Measurements from ENCODE around the gene TMEM115.

DNA sequence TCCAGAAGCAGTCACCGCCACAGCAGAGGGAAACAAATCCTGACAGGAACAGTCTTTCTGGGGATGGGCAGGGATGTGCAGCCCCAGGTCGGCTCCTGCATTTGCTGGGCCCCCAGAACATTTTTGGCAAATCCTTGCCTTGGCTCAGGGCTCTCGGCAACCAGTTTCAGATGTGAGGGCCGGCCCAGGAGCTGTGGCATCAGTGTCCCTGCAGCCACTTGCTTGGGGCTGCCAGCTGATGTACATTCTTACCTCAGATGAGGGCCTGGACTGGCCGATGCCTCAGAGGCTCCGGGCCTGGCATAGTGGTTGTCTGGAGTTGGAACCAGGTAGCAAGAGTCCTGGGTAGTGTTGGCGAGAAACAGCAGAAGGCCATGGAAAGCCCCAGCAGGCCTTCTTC, 4.5 kb downstream of the TMEM115 start:
- TF ChIP-seq, protein P1, sequence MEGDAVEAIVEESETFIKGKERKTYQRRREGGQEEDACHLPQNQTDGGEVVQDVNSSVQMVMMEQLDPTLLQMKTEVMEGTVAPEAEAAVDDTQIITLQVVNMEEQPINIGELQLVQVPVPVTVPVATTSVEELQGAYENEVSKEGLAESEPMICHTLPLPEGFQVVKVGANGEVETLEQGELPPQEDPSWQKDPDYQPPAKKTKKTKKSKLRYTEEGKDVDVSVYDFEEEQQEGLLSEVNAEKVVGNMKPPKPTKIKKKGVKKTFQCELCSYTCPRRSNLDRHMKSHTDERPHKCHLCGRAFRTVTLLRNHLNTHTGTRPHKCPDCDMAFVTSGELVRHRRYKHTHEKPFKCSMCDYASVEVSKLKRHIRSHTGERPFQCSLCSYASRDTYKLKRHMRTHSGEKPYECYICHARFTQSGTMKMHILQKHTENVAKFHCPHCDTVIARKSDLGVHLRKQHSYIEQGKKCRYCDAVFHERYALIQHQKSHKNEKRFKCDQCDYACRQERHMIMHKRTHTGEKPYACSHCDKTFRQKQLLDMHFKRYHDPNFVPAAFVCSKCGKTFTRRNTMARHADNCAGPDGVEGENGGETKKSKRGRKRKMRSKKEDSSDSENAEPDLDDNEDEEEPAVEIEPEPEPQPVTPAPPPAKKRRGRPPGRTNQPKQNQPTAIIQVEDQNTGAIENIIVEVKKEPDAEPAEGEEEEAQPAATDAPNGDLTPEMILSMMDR (IDR thresholded peaks at IDR 0.05) = no peak
- TF ChIP-seq POLR2A (IDR thresholded peaks at IDR 0.05) = no peak
